Panc1 (cell line): ENCODE results near the gene ECI1. TPM values are rescaled to one million over a fixed set of nuclear protein-coding genes. Genes with fewer than 3 reads are reported as not detected.

Source experiments
- ATAC-seq: fragments of 200-7000 bp; cut with Tn5 transposase; 2 replicates; pipeline ENCODE4 v1.9.1; 2020; ENCODE audit warnings: mild to moderate bottlenecking, moderate library complexity
- BruUV-seq: library from RNA; stranded (reverse); fragments of 400-500 nt; replicated peaks from 2 replicates; lab custom pipeline; 2021; lab: Mats Ljungman, UMichigan
- CTCF ChIA-PET: fragments of 300-600 bp; sonication (Branson Sonifier 250); formaldehyde crosslinking; loops from one replicate; lab custom pipeline; 2022; ENCODE audit warnings: antibody characterized with exemption; lab: Charles Lee
- POLR2A ChIA-PET: fragments of 300-600 bp; sonication (Branson Sonifier 250); formaldehyde crosslinking; loops from one replicate; lab custom pipeline; 2022; ENCODE audit warnings: antibody characterized with exemption; lab: Charles Lee
- DNase-seq: peaks from one replicate; pipeline ENCODE4 v3.0.0-alpha.2; 2010; ENCODE audit warnings: low read depth, low spot score
- H3K27ac ChIP-seq: 2 replicates; pipeline ENCODE4 v1.5.1; 2011; ENCODE audit warnings: mild to moderate bottlenecking, low read length, inconsistent platforms
- H3K27me3 ChIP-seq: fragments of 200-500 bp; sonication (Bioruptor generic); 2 replicates; pipeline ENCODE4 v1.6.0; 2014; ENCODE audit warnings: low read length, inconsistent platforms; ENCODE audit not compliant: control insufficient read depth, insufficient read depth
- H3K36me3 ChIP-seq: fragments of 200-500 bp; sonication (Bioruptor generic); 2 replicates; pipeline ENCODE4 v1.5.1; 2014; ENCODE audit warnings: inconsistent platforms, mild to moderate bottlenecking, low read length, moderate library complexity; ENCODE audit not compliant: control insufficient read depth, insufficient read depth
- H3K4me1 ChIP-seq: 2 replicates; pipeline ENCODE4 v1.5.1; 2011; ENCODE audit warnings: inconsistent platforms, mild to moderate bottlenecking, low read length, moderate library complexity; ENCODE audit not compliant: control insufficient read depth, insufficient read depth
- H3K4me3 ChIP-seq, 2 experiments: 2 replicates each; pipeline ENCODE4 v1.5.1; 2011 to 2012; ENCODE audit warnings: low read depth in 2 of 2, low read length in 2 of 2, mild to moderate bottlenecking in 2 of 2, inconsistent platforms in 1 of 2, moderate library complexity in 1 of 2
- H3K9me3 ChIP-seq: fragments of 200-500 bp; sonication (Bioruptor generic); 2 replicates; pipeline ENCODE4 v1.5.1; 2014; ENCODE audit warnings: low read depth, mild to moderate bottlenecking, inconsistent platforms, low read length, moderate library complexity; ENCODE audit not compliant: control insufficient read depth, insufficient read depth
- CTCF ChIP-seq: fragments of 450-650 bp; IDR thresholded peaks from 2 replicates; pipeline ENCODE4 v1.5.1; 2017; ENCODE audit warnings: mild to moderate bottlenecking
- POLR2AphosphoS5 ChIP-seq: IDR thresholded peaks from 2 replicates; pipeline ENCODE4 v1.6.1; 2012; ENCODE audit warnings: mild to moderate bottlenecking, low read depth, low read length, moderate library complexity
- SIN3A ChIP-seq: IDR thresholded peaks from 2 replicates; pipeline ENCODE4 v1.6.1; 2012; ENCODE audit warnings: low read depth, mild to moderate bottlenecking, low read length, moderate library complexity, borderline replicate concordance; ENCODE audit not compliant: insufficient read depth
- TCF7L2 ChIP-seq: IDR thresholded peaks from 2 replicates; pipeline ENCODE4 v1.6.1; 2011; ENCODE audit warnings: mild to moderate bottlenecking, low read depth, low read length, inconsistent platforms
- in situ Hi-C: cut with HindIII; loops from 2 replicates; pipeline ENCODE4 v1.10.0; 2016; ENCODE audit warnings: low sequenced_read_pairs, low pct_unique_long_range_greater_than_20kb
- intact Hi-C: fragments of 100-400 bp; cut with micrococcal nuclease; formaldehyde crosslinking; loops from one replicate; pipeline ENCODE4 v1.10.0; 2022; ENCODE audit not compliant: unreplicated experiment
- total RNA-seq: library from RNA; stranded (reverse); gene quantifications from one replicate; pipeline ENCODE4 v1.2.1, GENCODE V29; 2021; ENCODE audit not compliant: unreplicated experiment
- TF ChIP-seq, protein P1 (sequence below), 2 experiments: IDR thresholded peaks; 2 replicates each; pipeline ENCODE4 v1.6.1; 2011 to 2012; ENCODE audit warnings: low read depth in 2 of 2, control low read depth in 1 of 2, low read length in 1 of 2, mild to moderate bottlenecking in 1 of 2, moderate library complexity in 1 of 2; ENCODE audit not compliant: insufficient read depth in 1 of 2

ECI1 gene
- total RNA-seq, 1 experiment from 2014 or later = 117 TPM

GRCh38 chr16:2280981-2281542 lies 29.7 kb upstream of the ECI1 start:
- in situ Hi-C loops (no loop called here), intact Hi-C loops (no loop called here)
- Histone ChIP-seq H3K4me1 (no peaks in the 10 kb centered on the region), H3K9me3 (no peaks in the 10 kb centered on the region), H3K27me3 (no peaks in the 10 kb centered on the region), H3K4me3 (no peak overlapping the region), H3K36me3 (no peaks in the 10 kb centered on the region), H3K27ac (no peak overlapping the region)
- BruUV-seq = no TSS peak
- CTCF ChIA-PET = no interaction called here
- TF ChIP-seq, protein P1, sequence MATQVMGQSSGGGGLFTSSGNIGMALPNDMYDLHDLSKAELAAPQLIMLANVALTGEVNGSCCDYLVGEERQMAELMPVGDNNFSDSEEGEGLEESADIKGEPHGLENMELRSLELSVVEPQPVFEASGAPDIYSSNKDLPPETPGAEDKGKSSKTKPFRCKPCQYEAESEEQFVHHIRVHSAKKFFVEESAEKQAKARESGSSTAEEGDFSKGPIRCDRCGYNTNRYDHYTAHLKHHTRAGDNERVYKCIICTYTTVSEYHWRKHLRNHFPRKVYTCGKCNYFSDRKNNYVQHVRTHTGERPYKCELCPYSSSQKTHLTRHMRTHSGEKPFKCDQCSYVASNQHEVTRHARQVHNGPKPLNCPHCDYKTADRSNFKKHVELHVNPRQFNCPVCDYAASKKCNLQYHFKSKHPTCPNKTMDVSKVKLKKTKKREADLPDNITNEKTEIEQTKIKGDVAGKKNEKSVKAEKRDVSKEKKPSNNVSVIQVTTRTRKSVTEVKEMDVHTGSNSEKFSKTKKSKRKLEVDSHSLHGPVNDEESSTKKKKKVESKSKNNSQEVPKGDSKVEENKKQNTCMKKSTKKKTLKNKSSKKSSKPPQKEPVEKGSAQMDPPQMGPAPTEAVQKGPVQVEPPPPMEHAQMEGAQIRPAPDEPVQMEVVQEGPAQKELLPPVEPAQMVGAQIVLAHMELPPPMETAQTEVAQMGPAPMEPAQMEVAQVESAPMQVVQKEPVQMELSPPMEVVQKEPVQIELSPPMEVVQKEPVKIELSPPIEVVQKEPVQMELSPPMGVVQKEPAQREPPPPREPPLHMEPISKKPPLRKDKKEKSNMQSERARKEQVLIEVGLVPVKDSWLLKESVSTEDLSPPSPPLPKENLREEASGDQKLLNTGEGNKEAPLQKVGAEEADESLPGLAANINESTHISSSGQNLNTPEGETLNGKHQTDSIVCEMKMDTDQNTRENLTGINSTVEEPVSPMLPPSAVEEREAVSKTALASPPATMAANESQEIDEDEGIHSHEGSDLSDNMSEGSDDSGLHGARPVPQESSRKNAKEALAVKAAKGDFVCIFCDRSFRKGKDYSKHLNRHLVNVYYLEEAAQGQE (IDR thresholded peaks at IDR 0.05; ENCODE audit: insufficient read depth in 1 of 2, low read depth in 2 of 2, low read length in 1 of 2) = peak; percentile 70 to 73
- TF ChIP-seq SIN3A = no peak
- POLR2A ChIA-PET = no interaction called here
- DNase-seq (no peak), ATAC-seq (no peak)

GRCh38 chr16:2280461-2280860 lies 29.1 kb upstream of the ECI1 start:
- in situ Hi-C loops = no loop called here
- ATAC-seq = no peak
- CTCF ChIA-PET = no interaction called here
- intact Hi-C loops = no loop called here
- no peak overlapping the region for H3K27ac ChIP-seq
- POLR2A ChIA-PET = no interaction called here
- no peak for DNase-seq
- H3K4me1 ChIP-seq = no peaks in the 10 kb centered on the region
- no peaks in the 10 kb centered on the region for H3K9me3 ChIP-seq
- BruUV-seq = no TSS peak
- no peaks in the 10 kb centered on the region for H3K36me3 ChIP-seq
- H3K27me3 ChIP-seq = no peaks in the 10 kb centered on the region
- no peak overlapping the region for H3K4me3 ChIP-seq
- TF ChIP-seq POLR2AphosphoS5 = no peak
- no peak for TF ChIP-seq SIN3A
- TF ChIP-seq CTCF = no peak
- TF ChIP-seq, protein P1 (IDR thresholded peaks at IDR 0.05; ENCODE audit: insufficient read depth in 1 of 2, low read depth in 2 of 2, low read length in 1 of 2) = no peak
- no peak for TF ChIP-seq TCF7L2
